Stimulated activated CD8-positive, alpha-beta memory T cell treated with anti-CD3 and anti-CD28 coated beads, Interleukin-2, amount 100 ng/mL, for 1 hour (primary cell): Measurements from ENCODE around the gene CNTNAP2.
"Not testable (repeated sequence)": the region's sequence is repeated elsewhere in the genome, so short reads cannot be mapped to it uniquely, and the experiment has no call there.

ENCODE experiments used
- DNase-seq, 2 donors: peaks; one replicate each; pipeline ENCODE4 v3.0.0-alpha.2; 2020; ENCODE audit warnings: low read depth in 2 of 2

The CNTNAP2 gene

DNA sequence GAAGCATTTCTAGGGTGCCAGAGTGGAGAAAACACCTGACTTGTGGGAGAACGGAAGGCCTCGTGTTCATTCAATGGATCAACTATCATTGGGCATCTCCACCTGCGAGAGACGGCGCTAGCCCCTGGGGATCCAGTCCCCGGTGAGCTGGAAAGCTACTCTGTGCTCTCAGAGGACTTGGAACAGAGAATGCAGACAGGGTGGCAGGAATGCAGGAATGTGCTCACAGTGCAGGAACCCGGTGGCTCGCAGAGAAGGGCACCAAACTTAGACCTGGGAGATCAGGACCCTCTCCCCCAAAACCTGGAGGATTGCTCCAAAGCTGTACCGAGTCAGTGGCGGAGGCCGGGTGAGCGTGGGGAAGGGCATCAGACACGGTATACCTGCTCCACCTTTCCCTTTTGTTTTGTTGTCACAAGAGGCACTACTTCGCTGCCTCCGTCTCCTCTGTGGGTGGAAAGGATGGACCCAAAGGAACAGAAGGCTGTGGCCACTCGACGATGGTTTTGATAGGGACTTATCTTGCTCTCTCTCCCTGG is 1905.0 kb downstream of the CNTNAP2 start:
- DNase-seq: no peak

DNA sequence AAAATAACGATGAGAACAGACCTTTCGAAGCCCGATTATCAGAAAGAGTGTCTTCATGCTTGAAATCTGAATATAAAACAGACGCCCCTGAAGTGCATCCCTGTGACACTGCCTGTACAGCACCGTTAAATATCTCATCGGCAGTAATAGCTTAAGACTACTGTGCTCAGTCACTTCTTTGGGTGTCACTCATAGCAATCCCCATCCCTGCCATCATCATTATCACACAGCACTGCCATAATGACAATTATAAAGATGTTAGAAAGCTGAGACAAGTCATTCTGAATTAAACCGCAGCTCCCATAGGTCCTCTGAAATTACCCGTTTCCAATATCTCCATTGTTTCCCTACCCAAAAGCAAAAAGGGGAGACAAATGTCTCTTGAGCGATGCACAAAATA is 1906.2 kb downstream of the CNTNAP2 start:
- DNase-seq: no peak

DNA sequence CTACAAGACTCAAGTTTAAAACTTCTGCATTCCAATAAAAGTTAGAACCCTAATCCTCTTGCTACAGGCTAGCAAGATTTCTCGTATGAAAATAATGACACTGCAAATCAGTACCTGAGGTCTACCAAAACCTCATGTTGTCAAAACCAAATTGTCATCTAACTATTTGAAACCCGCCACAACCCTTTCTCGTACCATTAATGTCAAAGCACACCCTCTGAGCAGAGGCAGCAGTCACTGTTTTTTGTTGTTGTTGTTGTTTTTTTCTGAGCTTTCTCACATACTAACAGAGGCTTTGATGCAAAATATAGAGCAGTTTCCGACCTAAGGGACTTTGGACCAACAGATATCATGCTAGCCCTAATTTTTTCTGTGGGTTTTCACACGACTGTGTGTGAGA is 1910.1 kb downstream of the CNTNAP2 start:
- no peak for DNase-seq

DNA sequence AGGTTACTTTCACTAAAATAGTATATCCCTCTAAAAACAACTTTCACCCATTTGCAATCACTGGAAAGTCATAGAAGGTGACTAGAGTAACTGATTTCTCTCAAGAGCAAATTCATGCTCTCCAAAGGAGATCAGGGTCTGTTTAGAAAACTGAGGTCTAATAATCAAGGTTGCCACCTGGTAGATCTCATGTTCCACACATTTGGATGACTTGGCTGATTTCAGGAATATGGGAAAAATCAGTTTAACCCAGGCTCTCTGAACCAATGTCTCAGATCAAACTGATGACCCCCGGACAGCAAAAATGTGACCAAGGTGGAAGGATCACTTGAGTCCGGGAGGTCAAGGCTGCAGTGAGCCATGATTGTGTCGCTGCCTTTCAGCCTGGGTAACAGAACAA is 1911.6 kb downstream of the CNTNAP2 start:
- DNase-seq: no peak

GRCh38 chr7:148031019-148031418 is 1914.4 kb downstream of the CNTNAP2 start:
- DNase-seq: no peak

DNA sequence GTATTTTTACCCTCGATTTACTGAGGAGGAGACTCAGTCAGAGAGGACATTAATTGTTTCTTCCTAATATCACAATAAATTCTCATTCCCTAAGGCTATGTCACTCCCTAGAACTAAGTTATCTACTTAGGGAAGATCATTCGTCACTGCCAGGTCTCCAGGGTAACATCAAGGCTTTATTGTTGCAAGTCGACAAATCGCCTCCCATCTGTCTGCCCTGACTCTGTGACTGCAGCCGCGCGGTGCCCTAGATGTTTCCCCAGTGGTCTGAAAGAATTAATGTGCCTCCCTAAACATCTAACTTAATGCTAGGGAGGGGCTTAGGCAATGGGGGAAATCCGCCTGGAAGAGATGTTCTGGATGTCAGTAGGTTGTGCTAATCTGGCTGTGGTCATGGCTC is 1915.2 kb downstream of the CNTNAP2 start:
- no peak for DNase-seq

- DNase-seq: no peak
These were observed 1919.3 kb downstream of the CNTNAP2 start for GRCh38 chr7:148035950-148036349.

DNA sequence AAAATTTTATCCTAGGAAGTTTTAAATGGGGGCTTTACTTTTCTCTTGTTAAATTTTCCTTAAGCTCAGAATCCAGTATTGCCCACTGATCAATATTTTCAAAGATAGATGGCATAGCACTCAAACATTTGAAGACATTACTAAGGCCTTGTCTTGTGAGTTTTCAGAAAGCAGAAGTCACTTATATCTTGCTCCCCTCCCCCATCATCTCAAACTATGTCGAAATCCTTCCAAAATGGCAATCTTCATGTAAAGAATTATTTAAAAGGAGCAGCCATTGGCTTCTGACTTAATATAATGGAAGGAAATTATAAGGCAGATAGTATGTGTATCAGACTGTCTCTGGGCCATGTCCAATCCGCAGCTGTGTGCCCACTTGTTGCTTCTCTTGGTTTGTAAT is 1920.4 kb downstream of the CNTNAP2 start:
- DNase-seq: no peak

DNA sequence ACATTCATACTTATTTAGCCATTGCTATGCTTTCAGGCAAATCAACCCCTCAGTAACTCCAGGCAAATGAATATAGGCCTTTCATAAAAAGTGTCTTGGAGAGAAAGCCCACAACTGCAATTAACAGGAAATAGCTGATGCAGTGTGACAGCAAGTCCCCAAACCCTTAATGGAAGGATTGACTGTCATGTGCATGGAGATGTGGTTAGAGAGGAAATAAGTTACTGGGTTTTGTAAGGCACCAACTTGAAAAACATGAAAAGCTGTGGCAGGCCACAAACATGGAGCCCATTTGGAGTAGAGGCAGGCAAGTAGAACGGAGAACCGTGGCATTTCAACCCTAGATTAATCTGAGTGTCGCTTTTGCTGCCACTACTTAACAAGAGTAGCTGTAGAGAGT is 1924.6 kb downstream of the CNTNAP2 start:
- DNase-seq: no peak

DNA sequence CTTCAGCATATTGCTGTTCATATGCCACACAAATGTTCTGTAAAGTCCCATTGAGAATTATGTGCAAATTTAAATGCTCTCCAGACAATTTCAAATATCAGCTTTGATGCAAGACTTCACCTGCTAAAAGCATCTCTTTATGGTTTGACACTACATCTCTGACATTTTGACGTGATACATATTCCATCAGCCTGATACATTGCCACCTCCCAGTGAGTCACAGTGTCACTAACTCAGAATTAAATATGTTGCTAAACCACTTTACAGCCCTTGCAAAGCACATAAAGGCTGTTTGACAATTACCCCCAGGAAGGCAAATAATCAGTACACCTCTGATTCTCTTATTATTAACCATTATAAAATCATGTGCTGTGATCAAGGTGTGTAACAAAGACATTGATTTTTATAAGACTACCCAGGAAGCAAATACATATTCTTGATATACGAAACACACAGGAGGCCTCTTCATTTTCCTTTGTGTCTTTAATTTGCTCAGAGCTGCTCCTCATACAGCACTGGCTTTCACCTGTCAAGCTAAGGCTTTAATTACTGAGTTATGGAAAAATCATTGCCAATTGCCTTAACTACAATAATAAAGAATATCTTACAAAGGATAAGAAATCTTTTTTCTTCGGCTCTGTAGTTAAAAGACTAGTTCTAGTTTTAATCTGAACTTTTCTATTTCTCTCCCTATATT is 1926.5 kb downstream of the CNTNAP2 start:
- no peak for DNase-seq

GRCh38 chr7:148044173-148044572 is 1927.6 kb downstream of the CNTNAP2 start:
- no peak for DNase-seq

GRCh38 chr7:148045521-148045920 is 1928.9 kb downstream of the CNTNAP2 start:
- no peak for DNase-seq

- DNase-seq: no peak
These were observed 1932.5 kb downstream of the CNTNAP2 start for GRCh38 chr7:148049068-148049467.

DNA sequence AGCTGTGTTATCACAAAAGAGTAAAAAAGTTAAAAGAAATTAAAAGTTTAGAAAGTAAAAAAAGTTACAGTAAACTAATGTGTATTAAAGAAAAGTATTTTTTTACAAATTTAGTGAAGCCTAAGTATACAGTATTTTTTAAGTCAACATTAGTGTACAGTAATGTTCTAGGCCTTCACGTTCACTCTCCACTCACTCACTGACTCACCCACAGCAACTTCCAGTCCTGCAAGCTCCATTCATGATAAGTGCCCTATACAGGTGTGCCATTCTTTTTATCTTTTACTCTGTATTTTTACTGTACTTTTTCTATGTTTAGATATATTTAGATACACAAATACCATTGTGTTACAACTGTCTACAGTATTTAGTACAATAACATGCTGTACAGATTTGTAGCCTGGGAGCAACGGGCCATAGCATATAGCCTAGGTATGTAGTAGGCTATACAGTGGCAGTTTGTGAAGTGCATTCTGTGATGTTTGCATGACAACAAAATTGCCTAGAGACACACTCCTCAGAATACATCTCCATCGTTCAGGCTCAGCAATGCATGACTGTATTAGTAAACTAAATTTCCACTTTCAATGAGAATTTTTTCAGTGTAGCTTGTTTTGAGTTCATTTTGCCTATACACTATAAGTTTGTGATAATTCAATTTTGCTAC is 1934.0 kb downstream of the CNTNAP2 start:
- DNase-seq: no peak

- no peak for DNase-seq
These were observed 1939.8 kb downstream of the CNTNAP2 start for GRCh38 chr7:148056406-148056805.

GRCh38 chr7:148058092-148058491 is 1941.5 kb downstream of the CNTNAP2 start:
- DNase-seq: no peak

DNA sequence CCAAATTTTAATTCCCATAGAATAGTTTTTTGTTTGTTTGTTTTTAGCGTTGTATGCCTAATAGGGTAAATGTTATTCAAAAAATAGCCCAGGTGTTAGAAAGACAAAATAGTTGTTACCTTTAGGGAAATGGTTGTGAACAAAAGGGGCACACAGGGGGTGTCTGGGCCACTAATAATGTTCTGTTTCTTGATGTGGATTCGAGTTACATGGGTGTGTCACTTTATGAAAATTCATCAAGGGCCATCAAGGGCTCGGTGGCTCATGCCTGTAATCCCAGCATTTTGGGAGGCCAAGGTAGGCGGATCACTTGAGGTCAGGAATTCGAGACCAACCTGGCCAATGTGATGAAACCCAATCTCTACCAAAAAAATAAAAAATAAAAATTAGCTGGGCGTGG is 1942.2 kb downstream of the CNTNAP2 start:
- DNase-seq: no peak

GRCh38 chr7:148060724-148061123 is 1944.1 kb downstream of the CNTNAP2 start:
- no peak for DNase-seq

DNA sequence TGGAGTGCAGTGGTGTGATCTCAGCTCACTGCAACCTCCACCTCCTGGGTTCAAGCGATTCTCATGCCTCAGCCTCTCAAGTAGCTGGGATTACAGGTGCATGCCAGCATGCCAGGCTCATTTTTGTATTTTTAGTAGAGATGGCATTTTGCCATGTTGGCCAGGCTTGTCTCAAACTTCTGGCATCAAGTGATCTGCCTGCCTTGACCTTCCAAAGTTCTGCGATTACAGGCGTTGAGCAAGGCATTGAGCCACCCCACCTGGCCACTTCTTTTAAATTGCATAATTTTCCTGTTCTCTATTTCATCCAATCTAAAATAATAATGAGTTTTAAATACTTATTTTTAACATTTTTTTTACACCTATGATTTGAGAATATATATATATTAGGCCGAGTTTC is 1961.5 kb downstream of the CNTNAP2 start:
- not testable (repeated sequence) for DNase-seq

GRCh38 chr7:148079206-148080080 is 1962.8 kb downstream of the CNTNAP2 start:
- no peak for DNase-seq

DNA sequence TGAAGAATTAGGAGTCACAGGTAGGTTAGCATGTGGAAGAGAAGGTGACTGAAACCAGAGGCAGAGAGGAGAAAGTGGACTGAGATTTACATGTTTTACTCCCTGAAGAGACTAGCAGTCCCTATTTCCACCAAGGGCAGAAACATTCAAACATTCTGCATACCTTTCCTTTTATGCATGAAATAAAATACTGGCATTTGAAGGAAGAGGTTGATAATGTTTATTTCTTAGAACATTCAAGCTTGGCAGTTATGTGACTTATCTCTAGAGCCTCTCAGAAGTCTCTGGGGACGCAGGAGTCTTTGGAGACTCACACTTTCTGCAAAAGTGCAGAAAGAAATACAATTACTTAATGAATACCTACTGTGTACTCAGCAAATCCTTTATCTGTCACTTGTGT is 1966.8 kb downstream of the CNTNAP2 start:
- no peak for DNase-seq

DNA sequence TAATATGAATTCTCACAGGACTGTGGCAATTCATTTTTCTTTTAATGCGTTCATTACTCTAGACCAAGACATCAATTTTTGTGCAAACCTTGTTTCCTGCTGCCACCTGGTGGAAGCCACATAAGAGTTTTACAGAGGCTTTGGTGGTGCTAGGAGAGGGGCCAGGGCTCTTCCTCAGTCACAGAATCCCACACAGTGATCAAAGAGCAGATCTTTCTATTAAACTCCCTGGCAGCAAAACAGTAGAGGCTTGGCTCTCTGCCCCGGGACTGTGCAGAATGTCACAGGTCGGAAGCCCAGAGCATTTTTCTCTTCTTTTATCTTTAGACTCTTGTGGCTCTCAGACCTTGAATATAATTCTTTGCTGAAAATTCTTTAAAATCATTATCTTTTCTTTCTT is 1967.5 kb downstream of the CNTNAP2 start:
- no peak for DNase-seq
